H1 (cell line): ENCODE measurements around the gene COX17. TPM values are rescaled to one million over a fixed set of nuclear protein-coding genes. Genes with fewer than 3 reads are reported as not detected.
A peak's percentile ranks its signal among the peaks of the same experiment; 100 is the strongest.

Experiments used
- CTCF ChIA-PET: fragments of 300-600 bp; sonication (Branson Sonifier 250); formaldehyde crosslinking; loops from one replicate; lab custom pipeline; 2021; ENCODE audit not compliant: partially characterized antibody; lab: Charles Lee
- POLR2A ChIA-PET: fragments of 300-600 bp; sonication (Branson Sonifier 250); formaldehyde crosslinking; loops from one replicate; lab custom pipeline; 2021; ENCODE audit warnings: inconsistent platforms; ENCODE audit not compliant: partially characterized antibody; lab: Charles Lee
- DNase-seq, 2 experiments: peaks; one replicate each; pipeline versions ENCODE4 v3.0.0 to v3.0.0-alpha.2; 2010 to 2022; ENCODE audit warnings: low spot score in 2 of 2, low read depth in 1 of 2, mixed read lengths in 1 of 2
- FAIRE-seq: peaks from 2 replicates; lab custom pipeline; 2011; peaks lifted over from hg19 to GRCh38; lab: Jason Lieb, UNC
- H2AFZ ChIP-seq: 2 replicates; pipeline ENCODE4 v1.8.1; 2012; ENCODE audit warnings: low read length, inconsistent platforms
- H2AK5ac ChIP-seq: 2 replicates; pipeline ENCODE4 v1.6.1; 2013; ENCODE audit warnings: low read depth, low read length
- H2BK120ac ChIP-seq: replicated peaks from 2 replicates; pipeline ENCODE3; 2013; ENCODE audit warnings: low read depth, low read length, inconsistent platforms
- H2BK12ac ChIP-seq: 2 replicates; pipeline ENCODE4 v1.6.1; 2013; ENCODE audit warnings: low read depth, low read length
- H2BK15ac ChIP-seq: 2 replicates; pipeline ENCODE4 v1.6.1; 2013; ENCODE audit warnings: low read length
- H2BK20ac ChIP-seq: 2 replicates; pipeline ENCODE4 v1.6.1; 2013; ENCODE audit warnings: low read length
- H2BK5ac ChIP-seq: 2 replicates; pipeline ENCODE4 v1.6.1; 2013; ENCODE audit warnings: low read depth, low read length
- H3K14ac ChIP-seq: 2 replicates; pipeline ENCODE4 v1.6.1; 2013; ENCODE audit warnings: inconsistent platforms; ENCODE audit not compliant: insufficient read length
- H3K18ac ChIP-seq: 2 replicates; pipeline ENCODE4 v1.6.1; 2013; ENCODE audit warnings: low read length; ENCODE audit errors: extremely low read depth
- H3K23ac ChIP-seq: 2 replicates; pipeline ENCODE4 v1.6.1; 2013; ENCODE audit warnings: inconsistent platforms; ENCODE audit not compliant: insufficient read length
- H3K23me2 ChIP-seq: 2 replicates; pipeline ENCODE4 v1.6.1; 2013; ENCODE audit warnings: low read depth, low read length
- H3K27ac ChIP-seq: 2 replicates; pipeline ENCODE4 v1.6.1; 2011; ENCODE audit warnings: low read depth, low read length, inconsistent platforms
- H3K27me3 ChIP-seq, 4 experiments: replicated peaks in 1 of 4; 1 replicate in 1 of 4; 2 replicates in 3 of 4; pipeline versions ENCODE4 v1.6.1 to v1.8.1; 2011 to 2013; ENCODE audit warnings: low read length in 3 of 4, mild to moderate bottlenecking in 3 of 4, inconsistent platforms in 2 of 4, mixed read lengths in 2 of 4, moderate library complexity in 1 of 4; ENCODE audit not compliant: control insufficient read depth in 3 of 4, insufficient read depth in 3 of 4; ENCODE audit errors: extremely low read depth in 1 of 4
- H3K36me3 ChIP-seq, 4 experiments: 2 replicates each; pipeline versions ENCODE4 v1.6.1 to v1.8.1; 2011 to 2013; ENCODE audit warnings: mild to moderate bottlenecking in 4 of 4, low read length in 3 of 4, moderate library complexity in 2 of 4, control low read depth in 1 of 4, inconsistent platforms in 1 of 4; ENCODE audit not compliant: insufficient read depth in 4 of 4, control insufficient read depth in 2 of 4
- H3K4ac ChIP-seq: replicated peaks from 2 replicates; pipeline ENCODE3; 2013; ENCODE audit warnings: low read length, low read depth, mixed read lengths, inconsistent platforms; ENCODE audit not compliant: insufficient read length
- H3K4me1 ChIP-seq, 4 experiments: replicated peaks in 1 of 4; 1 replicate in 1 of 4; 2 replicates in 3 of 4; pipeline versions ENCODE4 v1.6.1 to v1.8.1; 2011 to 2013; ENCODE audit warnings: low read length in 3 of 4, inconsistent platforms in 2 of 4, mixed read lengths in 1 of 4; ENCODE audit not compliant: insufficient read depth in 4 of 4, control insufficient read depth in 3 of 4
- H3K4me2 ChIP-seq, 2 experiments: 2 replicates each; pipeline versions ENCODE4 v1.6.1 to v1.8.1; 2011 to 2013; ENCODE audit warnings: low read depth in 2 of 2, low read length in 2 of 2, control low read depth in 1 of 2, inconsistent platforms in 1 of 2, mild to moderate bottlenecking in 1 of 2; ENCODE audit not compliant: insufficient read depth in 1 of 2
- H3K4me3 ChIP-seq, 4 experiments: fragments of 200-600, 300-600 bp in 1 of 4; sonication (generic), shearing (Covaris generic), sonication (Bioruptor Twin) in 1 of 4; 2 replicates each; pipeline versions ENCODE4 v1.5.1 to v1.8.1; 2011 to 2016; ENCODE audit warnings: low read length in 4 of 4, low read depth in 3 of 4, control low read depth in 2 of 4, inconsistent platforms in 2 of 4, mild to moderate bottlenecking in 2 of 4, mixed read lengths in 1 of 4, moderate library complexity in 1 of 4; ENCODE audit not compliant: insufficient read depth in 2 of 4; ENCODE audit errors: extremely low read depth in 1 of 4
- H3K56ac ChIP-seq: replicated peaks from 2 replicates; pipeline ENCODE3; 2013; ENCODE audit warnings: low read depth, mild to moderate bottlenecking, mixed read lengths, low read length, inconsistent platforms; ENCODE audit not compliant: insufficient read length
- H3K79me1 ChIP-seq: 2 replicates; pipeline ENCODE4 v1.6.1; 2013; ENCODE audit warnings: low read depth, low read length, control low read depth
- H3K79me2 ChIP-seq, 2 experiments: 2 replicates each; pipeline versions ENCODE4 v1.6.1 to v1.8.1; 2012 to 2013; ENCODE audit warnings: low read length in 2 of 2, mild to moderate bottlenecking in 2 of 2, inconsistent platforms in 1 of 2; ENCODE audit not compliant: insufficient read depth in 2 of 2, control insufficient read depth in 1 of 2
- H3K9ac ChIP-seq, 4 experiments: replicated peaks in 1 of 4; 1 replicate in 1 of 4; 2 replicates in 3 of 4; pipeline versions ENCODE4 v1.6.1 to v1.8.1; 2011 to 2013; ENCODE audit warnings: low read depth in 3 of 4, low read length in 3 of 4, control low read depth in 2 of 4, mild to moderate bottlenecking in 2 of 4, moderate library complexity in 2 of 4, inconsistent platforms in 1 of 4; ENCODE audit errors: extremely low read depth in 1 of 4
- H3K9me3 ChIP-seq, 2 experiments: 2 replicates each; pipeline versions ENCODE4 v1.6.1 to v1.8.1; 2012 to 2013; ENCODE audit warnings: mild to moderate bottlenecking in 2 of 2, moderate library complexity in 2 of 2, control low read depth in 1 of 2, inconsistent platforms in 1 of 2, low read depth in 1 of 2, low read length in 1 of 2, mixed read lengths in 1 of 2; ENCODE audit not compliant: insufficient read depth in 2 of 2
- H4K20me1 ChIP-seq, 2 experiments: replicated peaks in 1 of 2; 2 replicates each; pipeline versions ENCODE3 to v1.8.1; 2011 to 2013; ENCODE audit warnings: inconsistent platforms in 2 of 2, low read length in 2 of 2, mild to moderate bottlenecking in 1 of 2; ENCODE audit not compliant: insufficient read depth in 2 of 2, control insufficient read depth in 1 of 2
- H4K5ac ChIP-seq: 2 replicates; pipeline ENCODE4 v1.6.1; 2013; ENCODE audit warnings: low read length, low read depth, mixed read lengths, inconsistent platforms; ENCODE audit not compliant: insufficient read length
- H4K8ac ChIP-seq: 2 replicates; pipeline ENCODE4 v1.8.0; 2013; ENCODE audit warnings: mild to moderate bottlenecking, moderate library complexity, low read length, inconsistent platforms; ENCODE audit not compliant: insufficient read depth; ENCODE audit errors: extremely low read depth
- H4K91ac ChIP-seq: replicated peaks from 2 replicates; pipeline ENCODE3; 2013; ENCODE audit warnings: low read length, mixed read lengths, inconsistent platforms; ENCODE audit not compliant: insufficient read length
- EP300 ChIP-seq, 2 experiments: IDR thresholded peaks; 1 replicate in 1 of 2; 2 replicates in 1 of 2; pipeline ENCODE4 v1.6.1; 2011 to 2012; ENCODE audit warnings: low read depth in 2 of 2, low read length in 2 of 2, mild to moderate bottlenecking in 2 of 2, borderline replicate concordance in 1 of 2, inconsistent platforms in 1 of 2, moderate library complexity in 1 of 2
- TBP ChIP-seq: IDR thresholded peaks from 2 replicates; pipeline ENCODE4 v1.6.1; 2011; ENCODE audit warnings: low read depth, low read length, improper control_type of control experiment
- WGBS, 2 experiments: shearing (Covaris generic) in 1 of 2; methylation state at CpG; one replicate each; pipeline versions ENCODE4 v1.1.6 to v1.1.7; 2013 to 2015; ENCODE audit warnings: low lambda C conversion rate in 2 of 2, mixed read lengths in 2 of 2, inconsistent platforms in 1 of 2, low coverage in 1 of 2, missing lambda C conversion rate in 1 of 2; ENCODE audit not compliant: insufficient replicate concordance in 2 of 2, insufficient coverage in 1 of 2, insufficient read length in 1 of 2; ENCODE audit errors: extremely low coverage in 1 of 2, missing lambda C conversion rate in 1 of 2; 5-methylcytosine and 5-hydroxymethylcytosine counted together
- polyA plus RNA-seq, 7 experiments: library from polyadenylated mRNA; depleted of rRNA in 3 of 7; stranded (reverse) in 5 of 7; unstranded in 2 of 7; fragments of >200 nt in 5 of 7; fragments of 200-250 nt in 2 of 7; gene quantifications; 1 replicate in 5 of 7; 2 replicates in 1 of 7; 4 replicates in 1 of 7; pipeline versions ENCODE4 v1.2.1 to v1.2.3, GENCODE V29; 2011 to 2013; ENCODE audit warnings: missing spikeins in 2 of 7, mixed read lengths in 2 of 7
- total RNA-seq: library from RNA; stranded (reverse); fragmentation: NEBNext Ultra II Directional; extraction: Animal tissue kit (Norgen Biotek cat#: 25700); gene quantifications from 2 replicates; pipeline ENCODE4 v1.2.1, GENCODE V29; 2021

COX17 gene
- total and polyA plus RNA-seq, 2 of the 8 experiments (the other 6 are each of a cell fraction or from before 2014, with no cell fraction given): 34.2 to 43.0 TPM

- H4K8ac ChIP-seq: no peak overlapping the region
Measured at GRCh38 chr3:119695480-119695879, 18.3 kb upstream of the COX17 start.

More at GRCh38 chr3:119695480-119695879, 18.3 kb upstream of the COX17 start:
- no peak overlapping the region for H3K4me2 ChIP-seq
- no peak overlapping the region for H3K4me3 ChIP-seq
- no peaks in the 10 kb centered on the region for H3K36me3 ChIP-seq
- no peaks in the 10 kb centered on the region for H3K79me2 ChIP-seq
- DNase-seq (no peak), FAIRE-seq (no peak)
- no peak overlapping the region for H2BK20ac ChIP-seq
- TF ChIP-seq TBP (no peak), EP300 (IDR thresholded peaks at IDR 0.05; ENCODE audit: borderline replicate concordance in 1 of 2, low read depth in 2 of 2, low read length in 2 of 2) (peak in 1 of 2 experiments; percentile 20; a peak in 1 of 3 replicates)
- no peak overlapping the region for H2BK120ac ChIP-seq
- no peaks in the 10 kb centered on the region for H3K9me3 ChIP-seq
- H3K4me1 ChIP-seq: no peaks in the 10 kb centered on the region
- H3K27me3 ChIP-seq: peaks cover 0 to 2% (median 0%) of the 10 kb centered on the region in 4 experiments; a peak in 1 of 7 replicates
- H2BK5ac ChIP-seq: no peak overlapping the region
- no peaks in the 10 kb centered on the region for H3K79me1 ChIP-seq
- no peak overlapping the region for H4K5ac ChIP-seq
- H3K14ac ChIP-seq: no peak overlapping the region
- CTCF ChIA-PET: interaction anchor here (0.6 to 2.3 kb wide), 9 partner anchors 8 to 517 kb away, joined by 3 to 7 read pairs (median 3); no protein-coding TSS in a partner anchor
- H4K20me1 ChIP-seq: no peaks in the 10 kb centered on the region
- 0 out of 2 replicates have a peak overlapping the region, but pooled peaks have one; percentile 51 for H2AFZ ChIP-seq
- H2BK12ac ChIP-seq: no peak overlapping the region
- H3K9ac ChIP-seq: no peak overlapping the region
- no peak overlapping the region for H3K56ac ChIP-seq
- no peak overlapping the region for H3K18ac ChIP-seq
- WGBS, 2 experiments: 94% methylated on average over 2 of the region's 2 CpGs; no CpG with 5 or more reads in 1 of the 2 experiments
- no peak overlapping the region for H4K91ac ChIP-seq
- no peaks in the 10 kb centered on the region for H3K23me2 ChIP-seq
- H3K4ac ChIP-seq: no peak overlapping the region
- POLR2A ChIA-PET: interaction anchor here (1.4 kb wide), 1 partner anchor 198 kb away, joined by 4 read pairs; the partner anchor contains the start of gene TIMMDC1
- no peak overlapping the region for H3K23ac ChIP-seq
- no peak overlapping the region for H2BK15ac ChIP-seq
- H2AK5ac ChIP-seq: no peak overlapping the region
- no peak overlapping the region for H3K27ac ChIP-seq
